Measurements from ENCODE around the gene SART1.
"Not testable (repeated sequence)": the region's sequence is repeated elsewhere in the genome, so short reads cannot be mapped to it uniquely, and the experiment has no call there.

Gene SART1

GRCh38 chr11:65947133-65947532, 14.4 kb upstream of the SART1 start:
- peaks cover 8% of the 10 kb centered on the region for H3K4me1 ChIP-seq (ENCODE audit: control insufficient read depth, insufficient read depth, low read length)
- H3K27ac ChIP-seq (ENCODE audit: insufficient read depth, low read depth, low read length, poor library complexity, severe bottlenecking), result no peak overlapping the region
- H3K9me3 ChIP-seq (ENCODE audit: control insufficient read depth, low read length), result no peaks in the 10 kb centered on the region
- WGBS, 2 experiments, result 81 to 85% methylated on average over 13 of the region's 13 CpGs
- H3K36me3 ChIP-seq (ENCODE audit: control insufficient read depth, insufficient read depth, low read length), result no peaks in the 10 kb centered on the region
- H3K4me3 ChIP-seq (ENCODE audit: insufficient read depth, low read depth, low read length), result no peak overlapping the region
- H3K27me3 ChIP-seq (ENCODE audit: control insufficient read depth, insufficient read depth, low read length, poor library complexity, severe bottlenecking), result no peaks in the 10 kb centered on the region

- Histone ChIP-seq H3K4me3 (ENCODE audit: insufficient read depth, low read depth, low read length) (no peak overlapping the region), H3K27ac (ENCODE audit: insufficient read depth, low read depth, low read length, poor library complexity, severe bottlenecking) (no peak overlapping the region), H3K27me3 (ENCODE audit: control insufficient read depth, insufficient read depth, low read length, poor library complexity, severe bottlenecking) (no peaks in the 10 kb centered on the region), H3K4me1 (ENCODE audit: control insufficient read depth, insufficient read depth, low read length) (peaks cover 8% of the 10 kb centered on the region), H3K36me3 (ENCODE audit: control insufficient read depth, insufficient read depth, low read length) (no peaks in the 10 kb centered on the region), H3K9me3 (ENCODE audit: control insufficient read depth, low read length) (no peaks in the 10 kb centered on the region)
- 92 to 93% methylated on average over 12 of the region's 12 CpGs for WGBS, 2 experiments
Observed at GRCh38 chr11:65947603-65948125, 13.9 kb upstream of the SART1 start.

- H3K4me1 ChIP-seq (ENCODE audit: control insufficient read depth, insufficient read depth, low read length), result not testable (repeated sequence)
- whole genome bisulfite sequencing, 2 experiments, result 96 to 98% methylated on average over 5 of the region's 5 CpGs
Observed at GRCh38 chr11:65950711-65951110, 10.8 kb upstream of the SART1 start.

GRCh38 chr11:65951641-65952040, 9.9 kb upstream of the SART1 start:
- H3K4me1 ChIP-seq (ENCODE audit: control insufficient read depth, insufficient read depth, low read length); H3K4me3 ChIP-seq (ENCODE audit: insufficient read depth, low read depth, low read length); H3K36me3 ChIP-seq (ENCODE audit: control insufficient read depth, insufficient read depth, low read length); H3K27ac ChIP-seq (ENCODE audit: insufficient read depth, low read depth, low read length, poor library complexity, severe bottlenecking); H3K9me3 ChIP-seq (ENCODE audit: control insufficient read depth, low read length); H3K27me3 ChIP-seq (ENCODE audit: control insufficient read depth, insufficient read depth, low read length, poor library complexity, severe bottlenecking): not testable (repeated sequence)
- 81 to 91% methylated on average over 3 of the region's 3 CpGs for WGBS, 2 experiments

More at GRCh38 chr11:65950711-65951110, 10.8 kb upstream of the SART1 start:
- not testable (repeated sequence) for H3K4me3 ChIP-seq (ENCODE audit: insufficient read depth, low read depth, low read length); H3K36me3 ChIP-seq (ENCODE audit: control insufficient read depth, insufficient read depth, low read length); H3K27ac ChIP-seq (ENCODE audit: insufficient read depth, low read depth, low read length, poor library complexity, severe bottlenecking); H3K9me3 ChIP-seq (ENCODE audit: control insufficient read depth, low read length); H3K27me3 ChIP-seq (ENCODE audit: control insufficient read depth, insufficient read depth, low read length, poor library complexity, severe bottlenecking)

- Histone ChIP-seq H3K4me1 (ENCODE audit: control insufficient read depth, insufficient read depth, low read length) (no peaks in the 10 kb centered on the region), H3K4me3 (ENCODE audit: insufficient read depth, low read depth, low read length) (no peak overlapping the region), H3K9me3 (ENCODE audit: control insufficient read depth, low read length) (no peaks in the 10 kb centered on the region), H3K36me3 (ENCODE audit: control insufficient read depth, insufficient read depth, low read length) (no peaks in the 10 kb centered on the region), H3K27ac (ENCODE audit: insufficient read depth, low read depth, low read length, poor library complexity, severe bottlenecking) (no peak overlapping the region), H3K27me3 (ENCODE audit: control insufficient read depth, insufficient read depth, low read length, poor library complexity, severe bottlenecking) (no peaks in the 10 kb centered on the region)
- 91% methylated on average over 6 of the region's 6 CpGs for WGBS, 2 experiments
Observed at GRCh38 chr11:65952052-65952521, 9.4 kb upstream of the SART1 start.

GRCh38 chr11:65953471-65953870, 8.1 kb upstream of the SART1 start:
- Histone ChIP-seq H3K27ac (ENCODE audit: insufficient read depth, low read depth, low read length, poor library complexity, severe bottlenecking) (no peak overlapping the region), H3K36me3 (ENCODE audit: control insufficient read depth, insufficient read depth, low read length) (no peaks in the 10 kb centered on the region), H3K4me1 (ENCODE audit: control insufficient read depth, insufficient read depth, low read length) (no peaks in the 10 kb centered on the region), H3K9me3 (ENCODE audit: control insufficient read depth, low read length) (no peaks in the 10 kb centered on the region), H3K27me3 (ENCODE audit: control insufficient read depth, insufficient read depth, low read length, poor library complexity, severe bottlenecking) (no peaks in the 10 kb centered on the region), H3K4me3 (ENCODE audit: insufficient read depth, low read depth, low read length) (no peak overlapping the region)
- WGBS, 2 experiments, result 95 to 96% methylated on average over 20 of the region's 20 CpGs

- Histone ChIP-seq H3K9me3 (ENCODE audit: control insufficient read depth, low read length) (no peaks in the 10 kb centered on the region), H3K36me3 (ENCODE audit: control insufficient read depth, insufficient read depth, low read length) (no peaks in the 10 kb centered on the region), H3K27me3 (ENCODE audit: control insufficient read depth, insufficient read depth, low read length, poor library complexity, severe bottlenecking) (no peaks in the 10 kb centered on the region), H3K4me1 (ENCODE audit: control insufficient read depth, insufficient read depth, low read length) (no peaks in the 10 kb centered on the region), H3K27ac (ENCODE audit: insufficient read depth, low read depth, low read length, poor library complexity, severe bottlenecking) (no peak overlapping the region), H3K4me3 (ENCODE audit: insufficient read depth, low read depth, low read length) (no peak overlapping the region)
- 92 to 93% methylated on average over 8 of the region's 8 CpGs for WGBS, 2 experiments
Observed at GRCh38 chr11:65954771-65955170, 6.8 kb upstream of the SART1 start.

GRCh38 chr11:65958291-65958690, 3.2 kb upstream of the SART1 start:
- H3K27ac ChIP-seq (ENCODE audit: insufficient read depth, low read depth, low read length, poor library complexity, severe bottlenecking), result no peak overlapping the region
- 72 to 82% methylated on average over 4 of the region's 4 CpGs for WGBS, 2 experiments
- H3K4me3 ChIP-seq (ENCODE audit: insufficient read depth, low read depth, low read length), result no peak overlapping the region
- no peaks in the 10 kb centered on the region for H3K9me3 ChIP-seq (ENCODE audit: control insufficient read depth, low read length)
- H3K36me3 ChIP-seq (ENCODE audit: control insufficient read depth, insufficient read depth, low read length), result no peaks in the 10 kb centered on the region
- H3K27me3 ChIP-seq (ENCODE audit: control insufficient read depth, insufficient read depth, low read length, poor library complexity, severe bottlenecking), result no peaks in the 10 kb centered on the region
- peaks cover 9% of the 10 kb centered on the region for H3K4me1 ChIP-seq (ENCODE audit: control insufficient read depth, insufficient read depth, low read length)

- 85 to 87% methylated on average over 17 of the region's 17 CpGs for WGBS, 2 experiments
- Histone ChIP-seq H3K36me3 (ENCODE audit: control insufficient read depth, insufficient read depth, low read length) (no peaks in the 10 kb centered on the region), H3K27ac (ENCODE audit: insufficient read depth, low read depth, low read length, poor library complexity, severe bottlenecking) (no peak overlapping the region), H3K9me3 (ENCODE audit: control insufficient read depth, low read length) (no peaks in the 10 kb centered on the region), H3K27me3 (ENCODE audit: control insufficient read depth, insufficient read depth, low read length, poor library complexity, severe bottlenecking) (no peaks in the 10 kb centered on the region), H3K4me3 (ENCODE audit: insufficient read depth, low read depth, low read length) (no peak overlapping the region), H3K4me1 (ENCODE audit: control insufficient read depth, insufficient read depth, low read length) (peaks cover 9% of the 10 kb centered on the region)
Observed at GRCh38 chr11:65958774-65959420, 2.6 kb upstream of the SART1 start.

- Histone ChIP-seq H3K36me3 (ENCODE audit: control insufficient read depth, insufficient read depth, low read length) (peaks cover 18% of the 10 kb centered on the region), H3K4me1 (ENCODE audit: control insufficient read depth, insufficient read depth, low read length) (peaks cover 9% of the 10 kb centered on the region), H3K4me3 (ENCODE audit: insufficient read depth, low read depth, low read length) (peak overlapping the region; percentile 92), H3K9me3 (ENCODE audit: control insufficient read depth, low read length) (no peaks in the 10 kb centered on the region), H3K27me3 (ENCODE audit: control insufficient read depth, insufficient read depth, low read length, poor library complexity, severe bottlenecking) (no peaks in the 10 kb centered on the region), H3K27ac (ENCODE audit: insufficient read depth, low read depth, low read length, poor library complexity, severe bottlenecking) (peak overlapping the region; percentile 82)
- WGBS, 2 experiments, result 63 to 66% methylated on average over 16 of the region's 16 CpGs
Observed at GRCh38 chr11:65960824-65961266, 689 bp upstream of the SART1 start.
